ENCODE results near the gene SCARB2. TPM values are rescaled to one million over a fixed set of nuclear protein-coding genes. Genes with fewer than 3 reads are reported as not detected.

SCARB2 gene
- total and polyA plus RNA-seq, 2 of the 4 experiments (the other 2 are of a cell fraction), result 69.2 to 102 TPM

DNA sequence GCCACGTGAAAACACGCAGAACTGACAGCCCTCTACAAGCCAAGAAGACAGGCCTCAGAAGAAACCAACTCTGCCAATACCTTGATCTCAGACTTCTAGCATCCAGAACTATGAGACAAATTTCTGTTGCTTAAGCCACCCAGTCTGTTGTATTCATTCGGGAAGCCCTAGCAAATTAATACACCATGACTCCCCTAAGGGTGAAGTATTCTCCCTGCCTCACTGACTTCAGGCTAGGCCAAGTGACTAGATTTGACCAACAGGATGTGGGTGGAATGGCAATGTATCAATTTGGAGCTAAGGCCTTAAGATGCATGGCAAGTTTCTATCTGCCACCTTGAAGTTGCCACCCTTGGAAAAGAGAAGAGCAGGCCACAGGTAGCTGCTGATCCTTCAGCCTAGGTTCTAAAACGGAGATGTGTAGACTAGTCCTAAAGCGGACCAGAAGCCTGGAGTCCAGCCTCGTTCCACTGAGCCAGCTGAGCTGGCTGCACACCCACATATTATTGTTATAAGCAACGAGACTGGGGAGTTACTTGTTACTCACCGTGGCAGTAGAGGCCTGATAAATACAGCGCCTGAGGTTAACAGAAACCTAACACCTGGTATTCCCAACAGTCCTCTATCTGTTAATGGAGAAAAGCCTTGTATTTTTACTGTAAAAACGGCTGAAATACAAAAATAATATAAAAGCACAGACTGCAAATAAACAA, 16.4 kb downstream of the SCARB2 start:
- peak overlapping the region; percentile 13; the same call in 1 of the 2 replicates for H4K91ac ChIP-seq (ENCODE audit: insufficient read depth, low read depth, low read length)
- H2BK15ac ChIP-seq (ENCODE audit: low read depth, low read length), result no peak overlapping the region; the same call in 2 of the 3 replicates
- peak overlapping the region; percentile 36 for H3K18ac ChIP-seq (ENCODE audit: low read depth, low read length)
- ChIA-PET CTCF (no interaction called here), POLR2A (ENCODE audit: unreplicated experiment) (no interaction called here)
- H3K27me3 ChIP-seq (ENCODE audit: control insufficient read depth, insufficient read depth, low read length), result no peaks in the 10 kb centered on the region
- peak overlapping the region in 1 of 2 experiments; percentile 36; a peak in 2 of 4 replicates for H4K8ac ChIP-seq (ENCODE audit: low read depth in 2 of 2, low read length in 2 of 2)
- peak overlapping the region; percentile 41 for H3K23ac ChIP-seq (ENCODE audit: low read depth, low read length)
- H3K56ac ChIP-seq (ENCODE audit: extremely low read depth, insufficient read depth, low read length), result 0 out of 2 replicates have a peak overlapping the region, but pooled peaks have one; percentile 13
- peaks cover 27% of the 10 kb centered on the region; the same call in 1 of the 2 replicates for H4K20me1 ChIP-seq (ENCODE audit: insufficient read depth, low read length)
- H3K4me3 ChIP-seq (ENCODE audit: insufficient read depth, low read depth, low read length), result no peak overlapping the region
- peaks cover 37 to 82% of the 10 kb centered on the region in 2 experiments for H3K79me1 ChIP-seq (ENCODE audit: low read depth in 1 of 2, low read length in 2 of 2)
- no peak overlapping the region; the same call in 1 of the 2 replicates for H3K4me2 ChIP-seq (ENCODE audit: low read depth, low read length)
- H3K27ac ChIP-seq (ENCODE audit: insufficient read depth, low read length), result peak overlapping the region; percentile 73; the same call in 1 of the 2 replicates
- H2AK5ac ChIP-seq (ENCODE audit: low read depth, low read length), result peak overlapping the region; percentile 13; the same call in 1 of the 2 replicates
- H2BK20ac ChIP-seq (ENCODE audit: low read depth, low read length), result peak overlapping the region; percentile 45; the same call in 1 of the 2 replicates
- BruUV-seq (replicated peaks), result no TSS peak
- WGBS, 2 experiments (ENCODE audit: extremely low coverage in 2 of 2, insufficient read length in 1 of 2), result no CpG with 5 or more reads among the region's 10 CpGs
- ATAC-seq (ENCODE audit: low read depth) (no peak), DNase-seq (peak; percentile 41)
- H3K36me3 ChIP-seq (ENCODE audit: control insufficient read depth, insufficient read depth, low read length), result peaks cover 15% of the 10 kb centered on the region
- H3K9me1 ChIP-seq (ENCODE audit: insufficient read depth, low read length), result peaks cover 20% of the 10 kb centered on the region
- H3K9ac ChIP-seq (ENCODE audit: low read depth, low read length), result no peak overlapping the region
- intact Hi-C loops (cut with micrococcal nuclease), result no loop called here
- H4K5ac ChIP-seq (ENCODE audit: low read depth, low read length), result peak overlapping the region; percentile 15
- dilution Hi-C loops (cut with HindIII; ENCODE audit: low sequenced_read_pairs, unreplicated experiment), result no loop called here
- H3K14ac ChIP-seq (replicated peaks; ENCODE audit: low read depth, low read length), result peak overlapping the region; percentile 85
- H3K9me3 ChIP-seq (ENCODE audit: control insufficient read depth, insufficient read depth, low read length), result no peaks in the 10 kb centered on the region
- no peak overlapping the region for H2AK9ac ChIP-seq (replicated peaks; ENCODE audit: low read depth, low read length, poor library complexity)
- in situ Hi-C loops (cut with MboI; ENCODE audit: low sequenced_read_pairs), result loop anchor here (10.0 kb wide), 1 partner anchor 308 kb away; no protein-coding TSS in a partner anchor
- peaks cover 35% of the 10 kb centered on the region for H3K4me1 ChIP-seq (ENCODE audit: control insufficient read depth, insufficient read depth, low read length)
- peak overlapping the region; percentile 91 for H2BK5ac ChIP-seq (ENCODE audit: low read depth, low read length, poor library complexity, severe bottlenecking)
- peak overlapping the region; percentile 10 for H2AFZ ChIP-seq (replicated peaks; ENCODE audit: low read length, poor library complexity)
- H2BK120ac ChIP-seq (ENCODE audit: low read depth, low read length), result peak overlapping the region; percentile 51; the same call in 1 of the 2 replicates
- peak overlapping the region; percentile 55 for H3K4ac ChIP-seq (ENCODE audit: low read depth, low read length)
- TF ChIP-seq MXI1 (IDR thresholded peaks at IDR 0.05; ENCODE audit: borderline replicate concordance, low read depth, low read length), result no peak
- no peak for TF ChIP-seq FOS (IDR thresholded peaks at IDR 0.05; ENCODE audit: low read depth, low read length)
- TF ChIP-seq CHD1 (IDR thresholded peaks at IDR 0.05; ENCODE audit: low read depth, low read length), result no peak
- TF ChIP-seq SMC3 (IDR thresholded peaks at IDR 0.05; ENCODE audit: low read depth, low read length), result no peak
- TF ChIP-seq, protein P1, sequence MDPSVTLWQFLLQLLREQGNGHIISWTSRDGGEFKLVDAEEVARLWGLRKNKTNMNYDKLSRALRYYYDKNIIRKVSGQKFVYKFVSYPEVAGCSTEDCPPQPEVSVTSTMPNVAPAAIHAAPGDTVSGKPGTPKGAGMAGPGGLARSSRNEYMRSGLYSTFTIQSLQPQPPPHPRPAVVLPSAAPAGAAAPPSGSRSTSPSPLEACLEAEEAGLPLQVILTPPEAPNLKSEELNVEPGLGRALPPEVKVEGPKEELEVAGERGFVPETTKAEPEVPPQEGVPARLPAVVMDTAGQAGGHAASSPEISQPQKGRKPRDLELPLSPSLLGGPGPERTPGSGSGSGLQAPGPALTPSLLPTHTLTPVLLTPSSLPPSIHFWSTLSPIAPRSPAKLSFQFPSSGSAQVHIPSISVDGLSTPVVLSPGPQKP (IDR thresholded peaks at IDR 0.05; ENCODE audit: borderline replicate concordance, low read depth, low read length), result no peak
- TF ChIP-seq RCOR1 (IDR thresholded peaks at IDR 0.05; ENCODE audit: insufficient replicate concordance, low read length), result no peak
- TF ChIP-seq BHLHE40 (IDR thresholded peaks at IDR 0.05; ENCODE audit: low read depth, low read length), result no peak
- TF ChIP-seq NFE2L2 (IDR thresholded peaks at IDR 0.05; ENCODE audit: low read depth, low read length), result no peak
- no peak for TF ChIP-seq POLR2A (IDR thresholded peaks at IDR 0.05; ENCODE audit: low read depth, low read length)
- TF ChIP-seq MAFK (IDR thresholded peaks at IDR 0.05; ENCODE audit: low read depth, low read length), result no peak
- TF ChIP-seq, protein P2, sequence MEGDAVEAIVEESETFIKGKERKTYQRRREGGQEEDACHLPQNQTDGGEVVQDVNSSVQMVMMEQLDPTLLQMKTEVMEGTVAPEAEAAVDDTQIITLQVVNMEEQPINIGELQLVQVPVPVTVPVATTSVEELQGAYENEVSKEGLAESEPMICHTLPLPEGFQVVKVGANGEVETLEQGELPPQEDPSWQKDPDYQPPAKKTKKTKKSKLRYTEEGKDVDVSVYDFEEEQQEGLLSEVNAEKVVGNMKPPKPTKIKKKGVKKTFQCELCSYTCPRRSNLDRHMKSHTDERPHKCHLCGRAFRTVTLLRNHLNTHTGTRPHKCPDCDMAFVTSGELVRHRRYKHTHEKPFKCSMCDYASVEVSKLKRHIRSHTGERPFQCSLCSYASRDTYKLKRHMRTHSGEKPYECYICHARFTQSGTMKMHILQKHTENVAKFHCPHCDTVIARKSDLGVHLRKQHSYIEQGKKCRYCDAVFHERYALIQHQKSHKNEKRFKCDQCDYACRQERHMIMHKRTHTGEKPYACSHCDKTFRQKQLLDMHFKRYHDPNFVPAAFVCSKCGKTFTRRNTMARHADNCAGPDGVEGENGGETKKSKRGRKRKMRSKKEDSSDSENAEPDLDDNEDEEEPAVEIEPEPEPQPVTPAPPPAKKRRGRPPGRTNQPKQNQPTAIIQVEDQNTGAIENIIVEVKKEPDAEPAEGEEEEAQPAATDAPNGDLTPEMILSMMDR (conservative IDR thresholded peaks at IDR 0.05; ENCODE audit: low read depth, low read length), result no peak
- TF ChIP-seq RFX5 (IDR thresholded peaks at IDR 0.05; ENCODE audit: low read depth, low read length), result no peak
- TF ChIP-seq MAZ (IDR thresholded peaks at IDR 0.05; ENCODE audit: borderline replicate concordance, low read depth, low read length), result no peak
- no peak for TF ChIP-seq RAD21 (IDR thresholded peaks at IDR 0.05; ENCODE audit: low read length)
